ENCODE data around the gene TMEM185B. TPM values are rescaled to one million over a fixed set of nuclear protein-coding genes. Genes with fewer than 3 reads are reported as not detected.
A peak's percentile ranks its signal among the peaks of the same experiment; 100 is the strongest.

Gene TMEM185B
- total RNA-seq, 4 donors from 2014 or later: 22.8 to 40.0 (median 30.4) TPM

- TF ChIP-seq POLR2AphosphoS5 (IDR thresholded peaks at IDR 0.05): no peak
- no peak for TF ChIP-seq EP300 (IDR thresholded peaks at IDR 0.05)
- TF ChIP-seq CTCF (IDR thresholded peaks at IDR 0.05): no peak
- no peak for TF ChIP-seq POLR2A (IDR thresholded peaks at IDR 0.05)
- 86% methylated on average over 2 of the region's 2 CpGs for WGBS
- H3K4me3 ChIP-seq: no peak overlapping the region
- H3K9me3 ChIP-seq: no peaks in the 10 kb centered on the region
- DNase-seq (ENCODE audit: low spot score in 2 of 2): no peak
- peaks cover 4% of the 10 kb centered on the region for H3K36me3 ChIP-seq
- H3K27ac ChIP-seq: no peak overlapping the region
- H3K27me3 ChIP-seq: no peaks in the 10 kb centered on the region
- peaks cover 28% of the 10 kb centered on the region for H3K4me1 ChIP-seq
Observed at GRCh38 chr2:120220756-120221155, 2.4 kb downstream of the TMEM185B start.

- 57% methylated on average over 5 of the region's 5 CpGs for WGBS
- no peak for TF ChIP-seq POLR2AphosphoS5 (IDR thresholded peaks at IDR 0.05)
- no peak for TF ChIP-seq EP300 (IDR thresholded peaks at IDR 0.05)
- no peak for TF ChIP-seq CTCF (IDR thresholded peaks at IDR 0.05)
- no peak for TF ChIP-seq POLR2A (IDR thresholded peaks at IDR 0.05)
- DNase-seq (ENCODE audit: low spot score in 2 of 2): peak in 1 of 2 donors; percentile 44
- Histone ChIP-seq H3K27ac (no peak overlapping the region), H3K27me3 (no peaks in the 10 kb centered on the region), H3K4me3 (no peak overlapping the region), H3K36me3 (peaks cover 4% of the 10 kb centered on the region), H3K9me3 (no peaks in the 10 kb centered on the region), H3K4me1 (peaks cover 28% of the 10 kb centered on the region)
Observed at GRCh38 chr2:120219766-120220165, 3.4 kb downstream of the TMEM185B start.

GRCh38 chr2:120219291-120219690, 3.9 kb downstream of the TMEM185B start:
- H3K27ac ChIP-seq: no peak overlapping the region
- no peaks in the 10 kb centered on the region for H3K27me3 ChIP-seq
- TF ChIP-seq EP300 (IDR thresholded peaks at IDR 0.05) (no peak), POLR2AphosphoS5 (IDR thresholded peaks at IDR 0.05) (no peak), POLR2A (IDR thresholded peaks at IDR 0.05) (no peak), CTCF (IDR thresholded peaks at IDR 0.05) (no peak)
- H3K4me3 ChIP-seq: no peak overlapping the region
- DNase-seq (ENCODE audit: low spot score in 2 of 2): no peak
- peaks cover 26% of the 10 kb centered on the region for H3K4me1 ChIP-seq
- H3K36me3 ChIP-seq: peaks cover 4% of the 10 kb centered on the region
- H3K9me3 ChIP-seq: no peaks in the 10 kb centered on the region
- 96% methylated on average over 5 of the region's 5 CpGs for WGBS

GRCh38 chr2:120218181-120218580, 5.0 kb downstream of the TMEM185B start:
- H3K9me3 ChIP-seq: no peaks in the 10 kb centered on the region
- DNase-seq (ENCODE audit: low spot score in 2 of 2): peak in 1 of 2 donors; percentile 37
- 96% methylated on average over 5 of the region's 5 CpGs for WGBS
- H3K4me1 ChIP-seq: peaks cover 18% of the 10 kb centered on the region
- no peak overlapping the region for H3K4me3 ChIP-seq
- H3K27ac ChIP-seq: no peak overlapping the region
- peaks cover 4% of the 10 kb centered on the region for H3K36me3 ChIP-seq
- no peak for TF ChIP-seq CTCF (IDR thresholded peaks at IDR 0.05)
- TF ChIP-seq POLR2AphosphoS5 (IDR thresholded peaks at IDR 0.05): no peak
- no peaks in the 10 kb centered on the region for H3K27me3 ChIP-seq

- 51% methylated on average over 7 of the region's 10 CpGs for WGBS
- H3K9me3 ChIP-seq: no peaks in the 10 kb centered on the region
- H3K27ac ChIP-seq: no peak overlapping the region
- no peak overlapping the region for H3K4me3 ChIP-seq
- no peaks in the 10 kb centered on the region for H3K4me1 ChIP-seq
- no peaks in the 10 kb centered on the region for H3K36me3 ChIP-seq
- no peak for DNase-seq (ENCODE audit: low spot score in 2 of 2)
- no peaks in the 10 kb centered on the region for H3K27me3 ChIP-seq
- TF ChIP-seq CTCF (IDR thresholded peaks at IDR 0.05) (no peak), EP300 (IDR thresholded peaks at IDR 0.05) (no peak), POLR2A (IDR thresholded peaks at IDR 0.05) (no peak), POLR2AphosphoS5 (IDR thresholded peaks at IDR 0.05) (no peak)
Observed at GRCh38 chr2:120210270-120210693, 12.9 kb downstream of the TMEM185B start.

All from suprapubic skin (tissue), 4 donors.